Gastrocnemius medialis (tissue), 4 donors: ENCODE data around the gene JADE2. TPM values are rescaled to one million over a fixed set of nuclear protein-coding genes. Genes with fewer than 3 reads are reported as not detected.
A peak's percentile ranks its signal among the peaks of the same experiment; 100 is the strongest.

Experiments
- ATAC-seq, 2 donors: fragments of 150-250 bp; one replicate each; pipeline ENCODE4 v1.9.1; 2016
- DNase-seq, 2 donors: peaks; one replicate each; pipeline ENCODE4 v3.0.0-alpha.2; 2019
- H3K27ac ChIP-seq, 4 donors: fragments of 200-600 bp; sonication (generic); 1 replicate in 1 of 4; 2 replicates in 3 of 4; pipeline ENCODE4 v1.5.1; 2016 to 2018; ENCODE audit warnings: mild to moderate bottlenecking in 2 of 4, moderate library complexity in 1 of 4
- H3K27me3 ChIP-seq, 3 donors: fragments of 200-600 bp; sonication (generic) in 2 of 3; 1 replicate in 1 of 3; 2 replicates in 2 of 3; pipeline versions ENCODE4 v1.5.1 to v1.6.0; 2016 to 2019; ENCODE audit warnings: mild to moderate bottlenecking in 1 of 3, moderate library complexity in 1 of 3
- H3K36me3 ChIP-seq, 2 donors: fragments of 200-600 bp; sonication (generic) in 1 of 2; one replicate each; pipeline ENCODE4 v1.5.1; 2017 to 2018
- H3K4me1 ChIP-seq, 2 donors: fragments of 200-600 bp; sonication (generic) in 1 of 2; one replicate each; pipeline ENCODE4 v1.5.1; 2016 to 2017; ENCODE audit warnings: mild to moderate bottlenecking in 2 of 2
- H3K4me3 ChIP-seq, 4 donors: fragments of 200-600 bp; sonication (generic) in 3 of 4; 1 replicate in 1 of 4; 2 replicates in 3 of 4; pipeline ENCODE4 v1.5.1; 2016 to 2019; ENCODE audit warnings: mild to moderate bottlenecking in 2 of 4
- H3K9me3 ChIP-seq, 3 donors: fragments of 200-600 bp; sonication (generic) in 2 of 3; 1 replicate in 1 of 3; 2 replicates in 2 of 3; pipeline ENCODE4 v1.5.1; 2016 to 2019
- POLR2A ChIP-seq, 2 donors: fragments of 450-650 bp; IDR thresholded peaks; one replicate each; pipeline ENCODE4 v1.6.1; 2017; ENCODE audit warnings: antibody characterized with exemption in 2 of 2, mild to moderate bottlenecking in 2 of 2, moderate library complexity in 2 of 2
- in situ Hi-C, 4 donors: fragments of 200-750 bp; cut with MboI; loops; one replicate each; pipeline versions ENCODE4 v1.15.0 to v1.8.0; 2017; ENCODE audit warnings: low sequenced_read_pairs in 4 of 4
- intact Hi-C: fragments of 100-400 bp; cut with DNase I; formaldehyde crosslinking; loops from one replicate; pipeline ENCODE4 v1.15.1; 2023; ENCODE audit warnings: low total_unique reads
- total RNA-seq, 4 donors: library from RNA; depleted of rRNA; stranded (reverse); fragments of >200 nt; gene quantifications; one replicate each; pipeline versions ENCODE4 v1.1.0 to v1.2.3, GENCODE V29; 2016
- TF ChIP-seq, protein P1 (sequence below), 5 experiments: fragments of 450-650 bp in 3 of 5; fragments of 200-600 bp in 2 of 5; sonication (generic) in 2 of 5; IDR thresholded peaks in 4 of 5; conservative IDR thresholded peaks in 1 of 5; 1 replicate in 4 of 5; 2 replicates in 1 of 5; pipeline ENCODE4 v1.5.1; 2016 to 2019; ENCODE audit warnings: antibody characterized with exemption in 5 of 5, mild to moderate bottlenecking in 3 of 5, moderate library complexity in 3 of 5

Gene JADE2
- total RNA-seq, 4 donors from 2014 or later = 17.3 to 44.5 (median 19.8) TPM

DNA sequence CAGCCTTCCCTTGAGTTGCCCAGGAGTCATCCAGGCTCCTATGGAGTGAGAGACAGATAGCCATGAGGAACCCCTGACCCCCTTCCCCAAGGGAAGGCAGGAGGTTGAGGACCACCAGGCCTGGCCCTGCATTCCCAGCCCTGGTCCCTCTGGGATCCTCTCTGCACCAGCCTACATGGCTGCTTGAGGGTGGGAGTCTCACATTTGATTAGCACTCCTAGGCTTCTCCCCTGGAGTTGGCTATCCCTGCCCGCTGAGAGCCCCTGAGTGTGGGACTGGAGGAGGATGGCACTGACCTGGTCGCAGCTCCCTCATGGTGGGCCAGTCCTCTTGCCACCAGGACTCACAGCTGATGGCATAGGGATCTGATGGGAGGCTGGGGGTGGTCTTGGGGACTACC lies 60.5 kb downstream of the JADE2 start:
- peak in 1 of 2 donors; percentile 10 for DNase-seq
- Histone ChIP-seq H3K4me1 (peaks cover 35 to 43% of the 10 kb centered on the region in 2 donors), H3K27ac (no peak overlapping the region), H3K36me3 (no peaks in the 10 kb centered on the region), H3K9me3 (no peaks in the 10 kb centered on the region), H3K4me3 (no peak overlapping the region), H3K27me3 (no peaks in the 10 kb centered on the region)
- TF ChIP-seq POLR2A (IDR thresholded peaks at IDR 0.05) = no peak
- TF ChIP-seq, protein P1, sequence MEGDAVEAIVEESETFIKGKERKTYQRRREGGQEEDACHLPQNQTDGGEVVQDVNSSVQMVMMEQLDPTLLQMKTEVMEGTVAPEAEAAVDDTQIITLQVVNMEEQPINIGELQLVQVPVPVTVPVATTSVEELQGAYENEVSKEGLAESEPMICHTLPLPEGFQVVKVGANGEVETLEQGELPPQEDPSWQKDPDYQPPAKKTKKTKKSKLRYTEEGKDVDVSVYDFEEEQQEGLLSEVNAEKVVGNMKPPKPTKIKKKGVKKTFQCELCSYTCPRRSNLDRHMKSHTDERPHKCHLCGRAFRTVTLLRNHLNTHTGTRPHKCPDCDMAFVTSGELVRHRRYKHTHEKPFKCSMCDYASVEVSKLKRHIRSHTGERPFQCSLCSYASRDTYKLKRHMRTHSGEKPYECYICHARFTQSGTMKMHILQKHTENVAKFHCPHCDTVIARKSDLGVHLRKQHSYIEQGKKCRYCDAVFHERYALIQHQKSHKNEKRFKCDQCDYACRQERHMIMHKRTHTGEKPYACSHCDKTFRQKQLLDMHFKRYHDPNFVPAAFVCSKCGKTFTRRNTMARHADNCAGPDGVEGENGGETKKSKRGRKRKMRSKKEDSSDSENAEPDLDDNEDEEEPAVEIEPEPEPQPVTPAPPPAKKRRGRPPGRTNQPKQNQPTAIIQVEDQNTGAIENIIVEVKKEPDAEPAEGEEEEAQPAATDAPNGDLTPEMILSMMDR (IDR thresholded peaks at IDR 0.05 in 4 of 5, conservative IDR thresholded peaks at IDR 0.05 in 1 of 5) = no peak
- intact Hi-C loops = loop anchor here (2.0 kb wide), 1 partner anchor 283 kb away; no protein-coding TSS in a partner anchor
- in situ Hi-C loops = loop anchor here in 3 of 4 donors (5.0 to 25.0 kb wide), 3 partner anchors 211 to 399 kb away; partner anchors contain the start of genes SKP1 (in 3 of the 3) and UBE2B (in 1 of the 3)
- ATAC-seq = no peak

DNA sequence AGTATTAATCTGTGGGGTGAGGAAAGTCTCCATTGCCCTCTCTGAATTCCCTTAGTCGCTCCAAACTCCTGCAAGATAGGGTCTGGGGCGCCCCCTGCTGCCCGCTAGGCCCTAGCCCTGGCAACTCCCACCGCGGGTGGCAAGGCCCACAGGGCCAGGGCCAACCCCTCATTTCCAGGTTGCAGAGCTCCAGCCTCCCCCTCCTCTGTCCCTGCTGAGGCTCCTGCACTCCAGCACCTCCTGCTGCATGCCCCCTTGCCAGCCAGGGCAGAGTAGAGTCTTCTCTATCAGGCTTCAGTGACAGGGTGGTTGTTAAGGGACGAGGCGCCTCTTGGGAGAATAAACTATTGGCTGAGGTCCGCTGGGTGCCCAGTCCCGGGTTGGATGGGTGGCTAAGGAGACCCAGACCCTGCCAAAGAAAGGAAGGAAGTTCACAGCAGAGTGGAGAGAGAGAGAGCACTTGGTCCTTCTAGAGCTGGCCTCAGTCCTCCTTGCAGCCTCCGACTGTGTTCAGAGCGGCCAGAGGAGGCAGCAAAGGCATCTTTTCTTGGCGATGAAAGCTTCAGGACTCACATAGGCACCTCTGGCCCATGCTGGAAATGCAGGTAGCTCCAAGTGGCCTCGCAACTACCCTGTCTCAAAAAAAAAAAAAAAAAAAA lies 61.5 kb downstream of the JADE2 start:
- Histone ChIP-seq H3K36me3 (no peaks in the 10 kb centered on the region), H3K9me3 (no peaks in the 10 kb centered on the region), H3K27me3 (no peaks in the 10 kb centered on the region), H3K4me1 (peaks cover 30 to 43% of the 10 kb centered on the region in 2 donors), H3K27ac (peak overlapping the region in 3 of 4 donors; percentile 5 to 65 (median 13)), H3K4me3 (no peak overlapping the region)
- ATAC-seq (peak; percentile 42 to 63), DNase-seq (peak; percentile 43 to 77)
- intact Hi-C loops (loop anchor here (2.0 kb wide), 1 partner anchor 284 kb away; no protein-coding TSS in a partner anchor), in situ Hi-C loops (loop anchor here in 3 of 4 donors (5.0 to 25.0 kb wide), 3 partner anchors 212 to 400 kb away; partner anchors contain the start of genes SKP1 (in 3 of the 3) and UBE2B (in 1 of the 3))
- TF ChIP-seq POLR2A (IDR thresholded peaks at IDR 0.05) = no peak
- TF ChIP-seq, protein P1 (IDR thresholded peaks at IDR 0.05 in 4 of 5, conservative IDR thresholded peaks at IDR 0.05 in 1 of 5) = peak; percentile 63 to 84 (median 81)

DNA sequence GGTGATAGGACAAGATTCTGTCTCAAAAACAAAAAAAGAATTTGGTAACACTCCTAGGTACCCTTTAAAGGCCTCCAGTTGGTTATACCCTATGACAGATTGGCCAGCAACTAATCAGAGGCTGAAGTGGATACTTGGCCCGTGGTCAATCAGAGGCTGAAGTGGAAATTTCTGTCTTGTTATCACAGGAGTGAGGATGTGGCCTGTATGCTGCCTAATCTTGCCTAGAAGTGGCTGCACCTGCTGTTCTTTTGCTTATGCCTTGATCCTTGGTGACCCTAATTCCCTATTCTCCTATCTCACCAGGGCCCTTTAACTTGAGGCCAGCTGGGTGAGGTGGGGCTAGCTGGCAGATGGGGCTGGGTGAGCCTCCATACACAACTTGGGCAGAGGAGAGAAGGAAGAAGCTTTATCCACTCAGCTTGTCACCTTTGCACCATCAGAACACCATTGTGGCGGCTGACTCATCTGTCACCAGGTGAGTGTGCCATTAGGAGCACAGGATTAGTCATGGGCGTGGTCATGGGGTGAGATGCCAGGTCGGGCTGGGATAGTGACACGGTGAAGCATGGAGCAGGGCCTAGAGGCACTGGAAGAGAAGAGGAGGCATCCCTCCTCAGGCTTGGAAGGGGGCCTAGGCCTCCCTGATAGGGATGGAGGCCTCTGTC lies 65.7 kb downstream of the JADE2 start:
- in situ Hi-C loops = loop anchor here in 3 of 4 donors (25.0 kb wide), 1 partner anchor 404 kb away; the partner anchor contains the start of gene SKP1 (in 3 of the 3)
- ATAC-seq = peak; percentile 48 to 49
- TF ChIP-seq POLR2A (IDR thresholded peaks at IDR 0.05) = no peak
- TF ChIP-seq, protein P1 (IDR thresholded peaks at IDR 0.05 in 4 of 5, conservative IDR thresholded peaks at IDR 0.05 in 1 of 5) = no peak
- intact Hi-C loops = no loop called here
- Histone ChIP-seq H3K9me3 (no peaks in the 10 kb centered on the region), H3K4me1 (peaks cover 48 to 59% of the 10 kb centered on the region in 2 donors), H3K27ac (peak overlapping the region; percentile 81 to 94 (median 92)), H3K4me3 (no peak overlapping the region), H3K36me3 (no peaks in the 10 kb centered on the region), H3K27me3 (no peaks in the 10 kb centered on the region)
- DNase-seq = peak; percentile 75 to 88

DNA sequence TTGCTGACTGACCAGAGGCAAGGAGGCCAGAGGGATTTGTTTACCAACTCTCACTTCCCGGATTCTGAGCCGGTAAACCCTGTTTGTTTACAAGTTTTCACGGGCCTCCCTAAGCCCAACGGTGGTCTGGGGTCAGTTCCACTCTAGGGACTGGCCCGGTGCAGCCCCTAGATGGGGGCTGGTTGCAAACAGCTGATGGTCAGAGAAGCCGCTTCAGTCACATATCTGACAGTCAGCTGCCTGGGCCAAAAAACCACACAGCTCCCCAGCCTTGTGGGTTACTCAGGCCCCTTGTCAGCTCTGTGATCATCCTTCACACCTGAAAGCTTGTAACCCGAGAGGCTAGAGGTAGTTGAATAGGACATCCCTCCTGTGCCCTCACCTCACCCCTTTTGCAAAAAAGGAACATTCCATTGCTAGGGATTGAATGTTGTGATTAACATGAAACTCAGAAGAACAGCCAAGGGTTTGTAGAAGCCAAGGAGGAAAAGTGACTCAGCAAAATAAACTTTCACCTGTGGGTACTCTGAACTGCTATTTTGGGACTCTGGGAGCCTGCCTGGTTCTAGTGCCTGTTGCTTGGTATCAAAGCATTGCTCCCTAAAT lies 66.8 kb downstream of the JADE2 start:
- in situ Hi-C loops (loop anchor here in 3 of 4 donors (25.0 kb wide), 1 partner anchor 405 kb away; the partner anchor contains the start of gene SKP1 (in 3 of the 3)), intact Hi-C loops (loop anchor here (2.0 kb wide), 2 partner anchors 33 to 57 kb away; partner anchors contain the start of gene SEC24A)
- H3K9me3 ChIP-seq = no peaks in the 10 kb centered on the region
- TF ChIP-seq, protein P1 (IDR thresholded peaks at IDR 0.05 in 4 of 5, conservative IDR thresholded peaks at IDR 0.05 in 1 of 5) = no peak
- TF ChIP-seq POLR2A (IDR thresholded peaks at IDR 0.05) = peak in 1 of 2 donors; percentile 19
- H3K4me3 ChIP-seq = no peak overlapping the region
- H3K36me3 ChIP-seq = no peaks in the 10 kb centered on the region
- DNase-seq (peak; percentile 79 to 82), ATAC-seq (peak; percentile 82 to 86)
- peak overlapping the region; percentile 81 to 94 (median 92) for H3K27ac ChIP-seq
- no peaks in the 10 kb centered on the region for H3K27me3 ChIP-seq
- peaks cover 44 to 56% of the 10 kb centered on the region in 2 donors for H3K4me1 ChIP-seq
